HG02759 (cell line): ENCODE measurements around the gene ADARB2.
A peak's percentile ranks its signal among the peaks of the same experiment; 100 is the strongest.

Experiments used
- ATAC-seq: cut with Tn5 transposase; IDR thresholded peaks from one replicate; pipeline ENCODE4 v1.9.1; 2021; ENCODE audit warnings: mild to moderate bottlenecking, moderate library complexity; ENCODE audit not compliant: unreplicated experiment

Gene ADARB2

GRCh38 chr10:1687190-1687589 is 50.1 kb downstream of the ADARB2 start:
- no peak for ATAC-seq

GRCh38 chr10:1686491-1686749 is 50.9 kb downstream of the ADARB2 start:
- ATAC-seq: no peak

GRCh38 chr10:1685699-1686490 is 51.4 kb downstream of the ADARB2 start:
- no peak for ATAC-seq

- no peak for ATAC-seq
Measured at GRCh38 chr10:1684991-1685390, 52.3 kb downstream of the ADARB2 start.

GRCh38 chr10:1683649-1684048 is 53.7 kb downstream of the ADARB2 start:
- no peak for ATAC-seq

GRCh38 chr10:1679821-1680650 is 57.3 kb downstream of the ADARB2 start:
- no peak for ATAC-seq

- no peak for ATAC-seq
Measured at GRCh38 chr10:1678084-1678483, 59.2 kb downstream of the ADARB2 start.

GRCh38 chr10:1677307-1677939 is 59.9 kb downstream of the ADARB2 start:
- no peak for ATAC-seq

- ATAC-seq: peak; percentile 84
Measured at GRCh38 chr10:1674501-1674900, 62.8 kb downstream of the ADARB2 start.

- ATAC-seq: no peak
Measured at GRCh38 chr10:1673568-1674345, 63.6 kb downstream of the ADARB2 start.

- no peak for ATAC-seq
Measured at GRCh38 chr10:1672001-1672781, 65.1 kb downstream of the ADARB2 start.

GRCh38 chr10:1671366-1672000 is 65.8 kb downstream of the ADARB2 start:
- no peak for ATAC-seq

GRCh38 chr10:1670541-1671365 is 66.6 kb downstream of the ADARB2 start:
- ATAC-seq: no peak

- no peak for ATAC-seq
Measured at GRCh38 chr10:1669433-1669832, 67.9 kb downstream of the ADARB2 start.

GRCh38 chr10:1668399-1668798 is 68.9 kb downstream of the ADARB2 start:
- no peak for ATAC-seq

GRCh38 chr10:1667392-1667791 is 69.9 kb downstream of the ADARB2 start:
- no peak for ATAC-seq

GRCh38 chr10:1666147-1666546 is 71.2 kb downstream of the ADARB2 start:
- no peak for ATAC-seq

GRCh38 chr10:1665681-1666080 is 71.6 kb downstream of the ADARB2 start:
- no peak for ATAC-seq

- ATAC-seq: no peak
Measured at GRCh38 chr10:1665021-1665661, 72.2 kb downstream of the ADARB2 start.
